HepG2 (cell line): ENCODE results near the gene PDE4D. TPM values are rescaled to one million over a fixed set of nuclear protein-coding genes. Genes with fewer than 3 reads are reported as not detected.

Source experiments
- ATAC-seq: fragments of 200-7000 bp; cut with Tn5 transposase; 3 replicates; pipeline ENCODE4 v1.9.1; 2020; ENCODE audit warnings: mild to moderate bottlenecking, moderate library complexity
- BruUV-seq: library from RNA; stranded (reverse); fragments of 400-500 nt; replicated peaks from 2 replicates; lab custom pipeline; 2021; lab: Mats Ljungman, UMichigan
- CTCF ChIA-PET: fragments of 300-600 bp; formaldehyde crosslinking; extraction: SDS; loops from one replicate; lab custom pipeline; 2021; ENCODE audit warnings: low total read pairs, inconsistent platforms, low intra/inter-chr PET ratio; lab: Yijun Ruan, JAX
- POLR2A ChIA-PET: fragments of 350-600 bp; sonication (Branson Sonifier 250); formaldehyde crosslinking; loops from one replicate; lab custom pipeline; 2020; ENCODE audit warnings: antibody characterized with exemption, inconsistent platforms; lab: Yijun Ruan, JAX
- DNase-seq: peaks from one replicate; pipeline ENCODE4 v3.0.0-alpha.2; 2015; ENCODE audit warnings: low spot score
- FAIRE-seq: peaks from 3 replicates; lab custom pipeline; 2011; peaks lifted over from hg19 to GRCh38; lab: Jason Lieb, UNC
- H2AFZ ChIP-seq: one replicate; pipeline ENCODE4 v1.6.1; 2011; ENCODE audit warnings: low read length, inconsistent platforms
- H3K27ac ChIP-seq: fragments of 300-600 bp; 3 replicates; pipeline ENCODE4 v1.8.0; 2011; ENCODE audit warnings: mixed run types, mild to moderate bottlenecking, mixed read lengths, low read length, inconsistent platforms; ENCODE audit not compliant: insufficient read depth; ENCODE audit errors: extremely low read length
- H3K27me3 ChIP-seq, 2 experiments: fragments of 200-600 bp in 1 of 2; 2 replicates in 1 of 2; 3 replicates in 1 of 2; pipeline versions ENCODE4 v1.6.0 to v1.8.0; 2011; ENCODE audit warnings: low read length in 2 of 2, mild to moderate bottlenecking in 2 of 2, moderate library complexity in 2 of 2, inconsistent platforms in 1 of 2; ENCODE audit not compliant: insufficient read depth in 2 of 2, control insufficient read depth in 1 of 2
- H3K36me3 ChIP-seq, 2 experiments: fragments of 200-600 bp in 1 of 2; replicated peaks in 1 of 2; 2 replicates in 1 of 2; 3 replicates in 1 of 2; pipeline versions ENCODE4 v1.5.1 to v1.8.0; 2011; ENCODE audit warnings: low read length in 2 of 2, inconsistent platforms in 1 of 2; ENCODE audit not compliant: insufficient read depth in 2 of 2, control insufficient read depth in 1 of 2
- H3K4me1 ChIP-seq: 2 replicates; pipeline ENCODE4 v1.5.1; 2012; ENCODE audit warnings: low read length, inconsistent platforms; ENCODE audit not compliant: insufficient read depth
- H3K4me2 ChIP-seq: 2 replicates; pipeline ENCODE4 v1.6.0; 2011; ENCODE audit warnings: low read depth, low read length, inconsistent platforms
- H3K4me3 ChIP-seq, 3 experiments: fragments of 200-600 bp in 1 of 3; sonication (generic), shearing (Covaris generic) in 1 of 3; replicated peaks in 1 of 3; 2 replicates each; pipeline ENCODE4 v1.5.1; 2011 to 2016; ENCODE audit warnings: low read length in 3 of 3, inconsistent platforms in 2 of 3, low read depth in 2 of 3, mild to moderate bottlenecking in 2 of 3, control low read depth in 1 of 3, mixed read lengths in 1 of 3; ENCODE audit not compliant: insufficient read depth in 1 of 3
- H3K79me2 ChIP-seq: one replicate; pipeline ENCODE4 v1.6.1; 2011; ENCODE audit warnings: low read length, inconsistent platforms; ENCODE audit not compliant: insufficient read depth
- H3K9ac ChIP-seq: 2 replicates; pipeline ENCODE4 v1.6.0; 2011; ENCODE audit warnings: mild to moderate bottlenecking, low read depth, low read length, inconsistent platforms; ENCODE audit not compliant: insufficient read depth
- H3K9me3 ChIP-seq: 2 replicates; pipeline ENCODE4 v1.5.1; 2012; ENCODE audit warnings: mild to moderate bottlenecking, low read length
- H4K20me1 ChIP-seq: 2 replicates; pipeline ENCODE4 v1.6.0; 2011; ENCODE audit warnings: inconsistent platforms, mild to moderate bottlenecking, low read length, moderate library complexity; ENCODE audit not compliant: insufficient read depth
- DMTF1 ChIP-seq: sonication (generic); formaldehyde crosslinking; IDR thresholded peaks from 2 replicates; pipeline ENCODE4 v1.4.0; 2020; ENCODE audit warnings: mild to moderate bottlenecking, missing genetic modification reagents
- MAFF ChIP-seq: IDR thresholded peaks from 2 replicates; pipeline ENCODE4 v1.6.1; 2011; ENCODE audit warnings: low read depth, low read length, improper control_type of control experiment
- MAFK ChIP-seq, 2 experiments: IDR thresholded peaks in 1 of 2; conservative IDR thresholded peaks in 1 of 2; 2 replicates each; pipeline ENCODE4 v1.6.1; 2011; ENCODE audit warnings: improper control_type of control experiment in 2 of 2, low read length in 2 of 2
- MBNL3 ChIP-seq: fragments of 250-450 bp; sonication (Bioruptor Pico); conservative IDR thresholded peaks from 2 replicates; pipeline ENCODE4 v1.8.0; 2022; ENCODE audit warnings: mild to moderate bottlenecking, inconsistent platforms
- NR0B2 ChIP-seq: sonication (generic); formaldehyde crosslinking; IDR thresholded peaks from 2 replicates; pipeline ENCODE4 v1.4.0; 2020; ENCODE audit warnings: mild to moderate bottlenecking, missing genetic modification reagents
- RXRB ChIP-seq: IDR thresholded peaks from 2 replicates; pipeline ENCODE4 v1.6.1; 2016; ENCODE audit warnings: borderline replicate concordance, missing genetic modification reagents, missing compliant biosample characterization
- SKIL ChIP-seq: sonication (generic); formaldehyde crosslinking; IDR thresholded peaks from 2 replicates; pipeline ENCODE4 v1.8.0; 2022; ENCODE audit warnings: missing genetic modification reagents, mild to moderate bottlenecking, moderate library complexity, borderline replicate concordance
- TEAD3 ChIP-seq: optimal IDR thresholded peaks from 2 replicates; pipeline ENCODE3; 2016; ENCODE audit warnings: borderline replicate concordance
- ZKSCAN5 ChIP-seq: sonication (generic); formaldehyde crosslinking; IDR thresholded peaks from 2 replicates; pipeline ENCODE4 v1.5.1; 2020; ENCODE audit warnings: mild to moderate bottlenecking, missing genetic modification reagents
- ZNF672 ChIP-seq: sonication (generic); formaldehyde crosslinking; IDR thresholded peaks from 2 replicates; pipeline ENCODE4 v1.8.1; 2022; ENCODE audit warnings: missing genetic modification reagents
- WGBS: methylation state at CpG from one replicate; pipeline ENCODE4 v1.1.6; 2017; ENCODE audit warnings: low lambda C conversion rate; 5-methylcytosine and 5-hydroxymethylcytosine counted together
- in situ Hi-C: cut with HindIII; loops from 2 replicates; pipeline ENCODE4 v1.10.0; 2017; ENCODE audit warnings: low pct_unique_long_range_greater_than_20kb; ENCODE audit not compliant: extremely low pct_ligation_motif_present
- intact Hi-C: fragments of 100-400 bp; cut with micrococcal nuclease; formaldehyde crosslinking; loops from one replicate; pipeline ENCODE4 v1.10.0; 2022; ENCODE audit not compliant: unreplicated experiment
- polyA plus RNA-seq, 8 experiments: library from polyadenylated mRNA; depleted of rRNA in 3 of 8; stranded (reverse) in 7 of 8; unstranded in 1 of 8; fragments of >200 nt; fragmentation: Illumina TruSeq in 4 of 8; extraction: Trizol in 4 of 8; gene quantifications; 2 replicates each; pipeline versions ENCODE4 v1.2.1 to v1.2.3, GENCODE V29; 2011 to 2016; ENCODE audit warnings: low read depth in 4 of 8, missing spikeins in 1 of 8, mixed read lengths in 1 of 8; ENCODE audit not compliant: insufficient read depth in 1 of 8
- total RNA-seq, 5 experiments: library from RNA; depleted of rRNA; stranded (reverse); fragments of >200 nt; fragmentation: Illumina TruSeq; extraction: Trizol; gene quantifications; 2 replicates each; pipeline ENCODE4 v1.2.3, GENCODE V29; 2016; ENCODE audit warnings: low read depth in 1 of 5

The PDE4D gene
- total and polyA plus RNA-seq, 2 of the 13 experiments (the other 11 are each of a cell fraction or from before 2014, with no cell fraction given): 7.0 to 12.2 TPM

- intact Hi-C loops: no loop called here
- Histone ChIP-seq H3K4me3 (no peak overlapping the region), H2AFZ (no peak overlapping the region), H3K36me3 (no peaks in the 10 kb centered on the region), H3K9me3 (no peaks in the 10 kb centered on the region), H3K4me1 (no peaks in the 10 kb centered on the region), H4K20me1 (no peaks in the 10 kb centered on the region), H3K27me3 (no peaks in the 10 kb centered on the region), H3K9ac (no peak overlapping the region), H3K79me2 (no peaks in the 10 kb centered on the region), H3K4me2 (no peak overlapping the region), H3K27ac (no peak overlapping the region)
- no TSS peak for BruUV-seq
- DNase-seq (no peak), FAIRE-seq (no peak), ATAC-seq (no peak)
- TF ChIP-seq MAFF: 0 out of 2 replicates have a peak, but pooled peaks have one; percentile 33
- peak; percentile 2 to 56; a peak in 2 of 4 replicates for TF ChIP-seq MAFK (conservative IDR thresholded peaks at IDR 0.05 in 1 of 2, IDR thresholded peaks at IDR 0.05 in 1 of 2; ENCODE audit: low read length in 2 of 2)
- no peak for TF ChIP-seq TEAD3 (CRISPR knock-in tag)
- in situ Hi-C loops: no loop called here
- 88% methylated on average over 1 of the region's 1 CpG for WGBS
- POLR2A ChIA-PET: no interaction called here
- CTCF ChIA-PET: no interaction called here
Observed at GRCh38 chr5:59731809-59732208, 161.7 kb downstream of the PDE4D start.

GRCh38 chr5:59729820-59730219 lies 163.7 kb downstream of the PDE4D start:
- no peak for ATAC-seq
- H3K36me3 ChIP-seq: no peaks in the 10 kb centered on the region
- H3K9ac ChIP-seq: no peak overlapping the region
- TF ChIP-seq SKIL (CRISPR knock-in tag) (no peak), ZKSCAN5 (no peak), RXRB (CRISPR knock-in tag) (no peak), ZNF672 (CRISPR knock-in tag) (no peak), DMTF1 (no peak), MBNL3 (no peak), NR0B2 (no peak)
- no TSS peak for BruUV-seq
- WGBS: 100% methylated on average over 2 of the region's 2 CpGs
- CTCF ChIA-PET: no interaction called here
- DNase-seq: no peak
- POLR2A ChIA-PET: no interaction called here
- no peaks in the 10 kb centered on the region for H3K4me1 ChIP-seq
- no peak overlapping the region for H2AFZ ChIP-seq
- in situ Hi-C loops (no loop called here), intact Hi-C loops (no loop called here)
- no peaks in the 10 kb centered on the region for H4K20me1 ChIP-seq
- no peaks in the 10 kb centered on the region for H3K9me3 ChIP-seq
- no peak overlapping the region for H3K27ac ChIP-seq
- H3K4me2 ChIP-seq: no peak overlapping the region
- H3K27me3 ChIP-seq: no peaks in the 10 kb centered on the region
- no peak for FAIRE-seq
- H3K79me2 ChIP-seq: no peaks in the 10 kb centered on the region
- H3K4me3 ChIP-seq: no peak overlapping the region
